T-helper 9 cell (primary cell): ENCODE results near the gene MTFMT.
A peak's percentile ranks its signal among the peaks of the same experiment; 100 is the strongest.
"Not testable (repeated sequence)": the region's sequence is repeated elsewhere in the genome, so short reads cannot be mapped to it uniquely, and the experiment has no call there.

Experiments used
- DNase-seq: peaks from one replicate; pipeline ENCODE4 v3.0.0-alpha.2; 2020

The MTFMT gene

GRCh38 chr15:65059931-65060596, 30.6 kb upstream of the MTFMT start:
- DNase-seq, result no peak

- DNase-seq, result no peak
These were observed 29.9 kb upstream of the MTFMT start for GRCh38 chr15:65059369-65059750.

- DNase-seq, result no peak
These were observed 29.2 kb upstream of the MTFMT start for GRCh38 chr15:65058394-65059368.

DNA sequence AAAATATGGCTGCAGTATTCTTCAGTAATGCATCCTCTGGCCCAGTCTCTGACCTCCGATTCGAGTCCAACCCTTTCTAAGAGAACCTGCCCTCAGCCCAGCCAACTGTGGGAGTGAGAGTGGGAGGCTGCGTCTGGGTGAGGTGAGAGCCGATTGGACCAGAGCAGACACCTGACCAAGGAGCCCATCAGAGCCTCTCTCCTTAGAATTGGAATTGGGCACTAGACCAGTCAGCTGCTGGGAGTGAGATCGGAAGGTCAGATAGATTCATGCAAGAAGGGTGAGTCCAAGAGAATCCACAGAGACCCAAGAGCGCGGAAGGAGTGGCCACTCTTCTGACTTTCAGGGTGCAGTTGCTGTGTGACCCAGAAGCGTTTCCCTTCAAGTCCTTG, 28.1 kb upstream of the MTFMT start:
- DNase-seq, result no peak

DNA sequence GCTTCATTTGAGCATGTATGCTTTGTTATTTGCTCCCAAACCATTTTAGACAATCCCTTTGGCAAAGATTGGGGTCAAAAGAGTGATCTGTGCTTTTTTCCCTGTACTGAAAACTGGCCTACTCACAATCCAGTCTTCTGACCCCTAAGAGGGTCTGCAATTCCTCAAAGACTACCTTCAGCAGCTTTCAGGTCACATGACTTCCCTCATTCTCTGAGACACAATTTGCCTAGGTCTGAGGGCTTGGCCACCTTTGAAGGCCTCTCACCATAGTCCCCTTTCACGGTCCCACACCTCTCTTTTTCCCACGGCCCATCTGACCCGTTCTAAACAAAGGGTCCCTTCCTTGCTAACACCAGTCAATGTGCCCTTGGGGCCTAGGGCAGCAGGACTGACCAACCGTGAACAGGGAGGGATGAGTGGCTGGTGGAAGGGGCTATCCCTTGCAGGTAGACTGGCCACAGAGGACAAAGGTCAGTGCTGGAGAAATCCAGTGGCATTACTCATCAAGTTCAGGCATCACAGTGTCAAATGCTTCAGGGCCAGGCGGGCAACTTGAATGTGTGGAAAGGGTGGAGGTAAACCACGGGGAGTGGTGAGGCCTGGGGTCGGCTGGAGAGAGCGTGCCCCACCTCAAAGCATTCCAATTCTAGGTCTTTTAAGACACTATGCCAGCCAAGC, 27.6 kb upstream of the MTFMT start:
- DNase-seq, result no peak

DNA sequence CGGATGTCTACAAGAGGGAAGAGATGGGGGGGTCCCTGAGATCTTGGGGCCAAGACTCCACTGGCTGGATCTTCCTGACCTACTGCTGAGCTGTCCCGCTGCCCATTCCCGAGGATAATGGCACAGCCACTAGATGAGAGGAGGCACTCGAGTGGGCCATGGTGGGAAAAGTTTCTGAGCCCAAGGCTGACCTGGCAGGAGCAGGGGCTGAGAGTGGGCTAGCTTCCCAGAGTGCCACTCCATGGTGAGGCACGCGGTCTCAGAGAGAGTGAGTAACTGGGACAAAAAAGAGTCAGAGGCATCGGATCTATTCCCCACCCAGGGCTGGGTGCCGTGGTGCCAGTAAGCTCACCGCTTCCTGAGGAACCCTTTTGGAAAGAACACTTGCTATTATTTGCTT, 26.7 kb upstream of the MTFMT start:
- DNase-seq, result no peak

DNA sequence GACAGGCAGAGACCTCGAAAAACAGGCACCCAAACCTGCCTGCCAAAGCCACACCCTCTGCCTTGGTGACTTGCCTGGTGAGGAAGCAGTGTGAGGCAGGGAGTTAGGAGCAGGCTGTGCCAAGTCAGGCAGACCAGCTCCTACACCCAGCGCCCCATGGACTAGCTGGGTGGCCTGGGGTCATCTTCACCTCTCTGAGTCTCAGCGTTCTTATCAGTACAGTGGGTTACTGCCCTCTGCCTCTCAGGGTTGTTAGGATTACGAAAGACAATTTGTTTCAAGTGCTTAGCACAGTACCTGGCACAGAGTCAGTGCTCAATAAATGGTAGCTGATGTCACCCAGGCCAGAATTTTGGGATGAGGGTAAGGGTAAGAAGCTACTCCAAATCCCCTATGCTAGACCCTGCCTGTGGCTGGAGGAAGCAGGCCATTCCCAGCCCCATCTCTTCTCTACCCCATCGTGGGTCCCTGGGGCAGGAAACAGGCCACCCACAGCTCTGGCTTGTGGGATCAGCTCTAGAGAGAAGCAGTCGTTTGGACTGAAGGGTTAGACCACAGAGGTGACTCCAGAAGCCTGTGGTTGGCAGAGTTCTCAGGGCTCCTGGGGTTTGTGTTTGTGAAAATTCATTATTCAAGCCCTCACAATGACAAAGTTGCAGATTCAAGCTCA, 25.9 kb upstream of the MTFMT start:
- DNase-seq, result no peak

DNA sequence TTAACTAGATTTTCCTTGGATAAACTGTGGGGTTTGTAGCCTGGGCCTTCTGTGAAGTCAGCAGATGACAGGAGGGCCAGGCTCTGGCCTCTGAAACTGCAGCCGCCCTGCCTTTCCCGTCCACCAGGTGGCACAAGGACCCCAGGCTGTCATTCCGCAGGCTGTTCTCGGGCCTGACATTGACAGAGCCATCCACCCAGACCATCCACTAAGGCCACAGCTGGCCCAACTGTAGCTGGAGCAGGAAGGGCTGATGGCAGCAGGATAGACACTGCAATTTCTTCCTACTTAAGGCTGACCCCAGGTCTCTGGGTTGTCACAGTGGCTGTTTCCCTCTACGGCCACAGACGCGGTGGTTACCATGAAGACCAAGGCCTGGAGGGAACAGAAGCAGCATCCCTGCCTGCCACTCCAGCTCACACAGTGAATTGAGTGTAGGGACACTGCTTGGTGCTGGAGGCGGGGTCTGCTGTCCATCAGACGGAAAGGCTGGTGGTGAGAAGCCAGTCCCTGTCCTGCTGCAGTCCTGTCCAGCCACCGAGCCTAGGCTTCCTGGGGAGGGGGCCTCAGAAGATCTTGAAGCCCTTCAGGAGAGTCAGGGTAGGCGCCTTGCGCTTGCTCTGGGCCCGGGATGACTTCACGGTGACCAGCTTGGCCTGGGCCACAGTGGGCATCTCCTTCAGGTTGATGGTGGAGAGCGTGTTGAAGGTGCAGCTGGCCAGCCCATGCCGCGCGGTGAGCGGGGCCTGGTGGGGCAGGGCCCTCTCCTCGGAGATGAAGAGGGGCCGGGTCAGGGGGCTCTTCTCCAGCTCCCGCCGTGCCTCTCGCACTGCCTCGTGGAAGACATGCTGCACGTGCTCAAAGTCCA, 25.1 kb upstream of the MTFMT start:
- peak; percentile 26 for DNase-seq

DNA sequence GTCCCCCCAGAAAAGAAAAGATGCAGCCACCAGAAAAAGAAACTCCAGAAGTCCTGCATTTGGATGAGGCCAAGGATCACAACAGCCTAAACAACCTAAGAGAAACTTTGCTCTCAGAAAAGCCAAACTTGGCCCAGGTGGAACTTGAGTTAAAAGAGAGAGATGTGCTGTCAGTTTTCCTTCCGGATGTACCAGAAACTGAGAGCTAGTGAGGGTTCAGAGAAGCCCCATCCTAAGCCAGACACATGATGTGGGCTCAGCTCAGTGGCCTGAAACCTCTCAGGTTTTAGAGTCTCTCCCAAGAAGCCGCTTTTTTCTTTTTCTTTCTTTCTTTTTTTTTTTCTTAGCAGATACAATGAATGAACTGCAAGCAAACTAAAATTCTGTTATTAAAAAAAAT, 23.5 kb upstream of the MTFMT start:
- DNase-seq, result no peak

DNA sequence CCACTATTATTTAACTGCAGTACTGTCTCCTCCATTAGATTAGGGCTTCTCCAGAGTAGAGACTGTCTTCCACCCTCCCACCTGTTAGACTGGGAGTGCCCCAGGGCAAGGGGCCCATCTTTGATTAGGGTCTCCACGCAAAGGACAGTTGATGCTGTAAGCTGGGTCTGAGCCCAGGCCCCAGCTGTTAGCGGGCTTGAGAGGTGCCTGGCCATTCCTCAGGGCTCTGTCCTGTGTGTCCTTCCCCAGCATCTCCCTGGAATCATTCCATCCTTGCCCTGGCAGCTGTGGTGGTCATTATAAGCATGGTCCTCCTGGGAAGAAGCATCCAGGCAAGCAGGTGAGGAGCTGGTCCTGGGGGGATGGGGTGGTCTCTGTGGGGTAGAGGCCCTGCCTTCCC, 21.8 kb upstream of the MTFMT start:
- no peak for DNase-seq

DNA sequence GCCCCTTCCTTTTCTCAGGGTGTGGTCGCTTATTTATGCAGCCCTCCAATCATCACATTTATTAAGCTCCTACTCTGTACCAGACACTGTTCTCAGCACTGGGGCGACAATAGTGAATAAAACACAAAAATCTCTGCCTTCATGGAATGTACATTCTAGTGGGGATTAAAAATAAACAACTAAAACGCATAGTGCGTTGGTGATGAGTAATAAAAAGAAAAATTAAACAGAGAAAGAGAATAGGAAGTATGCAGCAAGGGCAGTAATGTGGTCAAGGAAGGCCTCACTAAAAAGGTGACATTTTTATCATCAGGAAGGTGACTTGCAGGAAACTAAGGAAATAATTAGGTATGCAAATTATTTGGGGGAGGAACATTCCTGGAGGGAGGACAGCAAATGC, 20.8 kb upstream of the MTFMT start:
- no peak for DNase-seq

DNA sequence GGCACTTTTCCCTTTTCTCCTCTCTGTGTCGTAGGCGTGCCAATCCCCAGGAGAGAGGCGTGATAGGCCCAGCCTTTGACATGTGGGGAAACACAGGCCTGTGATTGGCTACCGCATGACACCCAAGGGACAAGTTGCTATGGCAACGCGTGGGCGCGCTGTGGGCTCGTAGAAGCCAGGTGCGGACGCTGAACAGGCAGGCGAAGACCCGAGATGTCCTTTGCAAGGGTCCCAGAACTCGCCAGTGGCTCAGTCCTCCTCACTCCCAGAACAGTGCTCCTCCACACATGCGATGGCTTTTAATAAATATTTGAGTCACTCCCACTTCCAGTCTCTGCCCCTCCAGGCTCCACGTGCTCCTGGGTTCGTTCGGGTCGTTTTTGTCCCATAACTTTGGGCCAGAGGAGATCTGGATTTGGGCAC, 20.0 kb upstream of the MTFMT start:
- peak; percentile 71 for DNase-seq

DNA sequence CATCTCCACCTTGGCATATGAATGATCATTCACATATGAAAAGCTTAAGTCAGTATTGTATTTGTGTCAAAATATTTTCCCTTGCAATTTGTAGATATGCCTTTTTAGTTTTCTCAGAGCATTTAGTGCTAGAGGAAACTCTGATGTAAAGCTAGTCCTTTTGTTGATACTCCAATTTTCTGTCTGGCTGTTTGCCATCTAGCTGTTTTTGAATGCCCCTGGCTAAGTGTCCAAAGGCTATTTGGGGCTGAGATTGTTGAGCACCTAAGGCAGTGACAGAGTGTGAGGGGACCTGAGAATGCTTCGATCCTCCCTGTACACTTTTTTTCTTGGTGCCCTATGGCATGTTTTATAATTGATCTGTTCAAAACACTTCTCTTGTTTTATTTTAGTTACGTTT, 18.8 kb upstream of the MTFMT start:
- no peak for DNase-seq

GRCh38 chr15:65044724-65045481, 15.5 kb upstream of the MTFMT start, which contains the start of gene SLC51B:
Gene SLC51B (plus strand): TSS chr15:65045387. CDS start chr15:65050005, 4,618 bp downstream.
- no peak for DNase-seq

GRCh38 chr15:65044218-65044617, 14.8 kb upstream of the MTFMT start:
- not testable (repeated sequence) for DNase-seq

GRCh38 chr15:65042776-65043327, 13.4 kb upstream of the MTFMT start:
- no peak for DNase-seq

DNA sequence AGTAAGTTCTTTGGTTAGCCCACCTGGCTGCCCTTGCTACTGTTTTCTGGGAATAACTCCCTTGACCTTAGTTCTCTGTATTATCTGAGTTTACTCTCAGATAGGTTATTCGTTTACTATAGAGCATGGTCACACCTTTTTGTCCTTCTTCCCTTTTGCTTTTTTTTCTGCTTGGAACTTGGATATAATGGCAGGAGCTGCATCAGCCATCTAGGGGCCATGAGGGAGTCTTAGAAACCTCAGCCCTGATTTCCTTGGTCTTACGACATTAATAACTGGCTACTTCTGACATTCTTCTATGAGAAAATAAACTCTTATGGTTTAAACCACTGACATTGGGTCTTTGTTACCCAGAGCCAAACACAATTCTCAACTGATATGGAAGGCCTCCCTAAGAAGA, 12.3 kb upstream of the MTFMT start:
- no peak for DNase-seq

DNA sequence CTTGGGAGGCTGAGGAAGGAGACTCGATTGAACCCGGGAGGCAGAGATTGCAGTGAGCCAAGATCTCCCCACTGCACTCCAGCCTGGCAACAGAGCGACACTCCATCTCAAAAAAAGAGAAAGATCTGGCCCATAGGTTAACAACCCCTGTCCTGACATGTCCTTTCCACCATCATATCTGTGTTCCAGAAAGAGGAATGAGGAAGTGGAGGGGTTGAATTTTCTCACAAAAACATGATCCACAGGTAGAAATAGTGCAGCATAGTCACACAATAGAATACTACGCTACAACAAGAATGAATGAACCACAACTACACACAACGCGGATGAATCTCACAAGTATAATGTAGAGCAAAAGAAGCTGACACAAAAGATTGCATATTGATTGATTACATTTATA, 11.0 kb upstream of the MTFMT start:
- DNase-seq, result no peak

DNA sequence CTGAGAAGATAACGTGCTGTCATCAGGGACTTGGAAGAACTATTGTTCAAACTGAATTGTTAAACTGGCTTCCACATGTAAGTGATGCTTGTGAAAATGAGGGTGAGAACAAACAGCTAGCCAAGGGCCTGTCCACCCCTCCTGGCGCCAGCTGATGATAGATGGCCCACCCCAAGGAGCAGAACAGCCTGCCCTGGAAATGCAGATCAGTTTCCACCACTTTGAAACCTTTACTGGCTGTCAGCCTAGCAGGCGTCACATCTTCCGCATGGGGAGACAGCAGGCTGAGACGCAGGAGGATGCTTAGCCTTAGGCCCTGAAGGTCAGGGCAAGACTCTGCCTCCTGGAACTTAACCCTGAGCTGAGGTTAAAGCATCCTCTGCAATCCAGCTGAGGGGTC, 9.4 kb upstream of the MTFMT start:
- no peak for DNase-seq

DNA sequence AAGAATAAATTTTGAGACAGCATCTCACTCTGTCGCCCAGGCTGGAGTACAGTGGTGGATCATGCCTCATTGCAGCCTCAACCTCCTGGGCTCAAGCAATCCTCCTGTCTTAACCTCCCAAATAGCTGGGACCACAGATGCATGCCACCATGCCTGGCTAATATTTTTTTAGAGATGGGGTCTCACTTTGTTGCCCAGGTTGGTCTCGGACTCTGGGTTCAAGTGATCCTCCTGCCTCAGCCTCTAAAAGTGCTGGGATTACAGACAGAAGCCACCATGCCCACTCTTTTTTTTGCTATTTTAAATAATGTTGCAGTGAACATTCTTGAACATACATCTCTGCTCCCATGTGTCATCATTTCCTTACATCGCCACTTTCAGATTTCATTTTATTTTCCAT, 9.0 kb upstream of the MTFMT start:
- DNase-seq, result no peak

GRCh38 chr15:65037309-65037708, 7.9 kb upstream of the MTFMT start:
- no peak for DNase-seq
